ENCODE results near the gene PRSS57. TPM values are rescaled to one million over a fixed set of nuclear protein-coding genes. Genes with fewer than 3 reads are reported as not detected.

The PRSS57 gene
- total and polyA plus RNA-seq, 2 of the 8 experiments (the other 6 are each of a cell fraction or from before 2014, with no cell fraction given), result not detected

- no peak for DNase-seq (ENCODE audit: low read depth in 1 of 2, low spot score in 2 of 2)
- Histone ChIP-seq H3K23ac (ENCODE audit: insufficient read length) (no peak overlapping the region), H2AFZ (ENCODE audit: low read length) (no peak overlapping the region), H4K20me1 (replicated peaks in 1 of 2; ENCODE audit: control insufficient read depth in 1 of 2, insufficient read depth in 2 of 2, low read length in 2 of 2) (peaks cover 21 to 27% of the 10 kb centered on the region in 2 experiments), H3K79me1 (ENCODE audit: low read depth, low read length) (peaks cover 6% of the 10 kb centered on the region; the same call in 1 of the 2 replicates), H3K4me3 (ENCODE audit: extremely low read depth in 1 of 4, insufficient read depth in 2 of 4, low read depth in 3 of 4, low read length in 4 of 4) (no peak overlapping the region), H2BK5ac (ENCODE audit: low read depth, low read length) (no peak overlapping the region), H3K27ac (ENCODE audit: low read depth, low read length) (no peak overlapping the region), H2BK20ac (ENCODE audit: low read length) (no peak overlapping the region), H4K5ac (ENCODE audit: insufficient read length, low read depth, low read length) (no peak overlapping the region), H3K9me3 (ENCODE audit: insufficient read depth in 2 of 2, low read depth in 1 of 2, low read length in 1 of 2) (no peaks in the 10 kb centered on the region), H2BK120ac (replicated peaks; ENCODE audit: low read depth, low read length) (no peak overlapping the region), H3K4me2 (ENCODE audit: insufficient read depth in 1 of 2, low read depth in 2 of 2, low read length in 2 of 2) (no peak overlapping the region), H3K4ac (replicated peaks; ENCODE audit: insufficient read length, low read depth, low read length) (no peak overlapping the region), H4K91ac (replicated peaks; ENCODE audit: insufficient read length, low read length) (no peak overlapping the region), H2AK5ac (ENCODE audit: low read depth, low read length) (no peak overlapping the region), H3K79me2 (ENCODE audit: control insufficient read depth in 1 of 2, insufficient read depth in 2 of 2, low read length in 2 of 2) (peaks cover 0 to 22% of the 10 kb centered on the region in 2 experiments; a peak in 3 of 4 replicates), H2BK15ac (ENCODE audit: low read length) (no peak overlapping the region), H4K8ac (ENCODE audit: extremely low read depth, insufficient read depth, low read length) (peak overlapping the region; percentile 25; the same call in 1 of the 2 replicates), H3K14ac (ENCODE audit: insufficient read length) (no peak overlapping the region), H3K23me2 (ENCODE audit: low read depth, low read length) (no peaks in the 10 kb centered on the region), H3K56ac (replicated peaks; ENCODE audit: insufficient read length, low read depth, low read length) (no peak overlapping the region), H3K9ac (replicated peaks in 1 of 4; ENCODE audit: extremely low read depth in 1 of 4, low read depth in 3 of 4, low read length in 3 of 4) (no peak overlapping the region), H2BK12ac (ENCODE audit: low read depth, low read length) (no peak overlapping the region), H3K18ac (ENCODE audit: extremely low read depth, low read length) (no peak overlapping the region), H3K4me1 (replicated peaks in 1 of 4; ENCODE audit: control insufficient read depth in 3 of 4, insufficient read depth in 4 of 4, low read length in 3 of 4) (no peaks in the 10 kb centered on the region), H3K36me3 (ENCODE audit: control insufficient read depth in 2 of 4, insufficient read depth in 4 of 4, low read length in 3 of 4) (peaks cover 2 to 70% (median 20%) of the 10 kb centered on the region in 4 experiments; a peak in 6 of 8 replicates), H3K27me3 (replicated peaks in 1 of 4; ENCODE audit: control insufficient read depth in 3 of 4, extremely low read depth in 1 of 4, insufficient read depth in 3 of 4, low read length in 3 of 4) (no peaks in the 10 kb centered on the region)
- WGBS, 2 experiments (ENCODE audit: extremely low coverage in 1 of 2, insufficient coverage in 1 of 2, insufficient read length in 1 of 2, insufficient replicate concordance in 2 of 2, low coverage in 1 of 2, low lambda C conversion rate in 2 of 2, missing lambda C conversion rate in 1 of 2), result 90% methylated on average over 18 of the region's 53 CpGs; no CpG with 5 or more reads in 1 of the 2 experiments
- ChIA-PET POLR2A (ENCODE audit: partially characterized antibody) (interaction anchor here (0.5 to 2.3 kb wide), 4 partner anchors 7 to 17 kb away, joined by 3 to 9 read pairs (median 3); partner anchors contain the start of gene RNF126), CTCF (ENCODE audit: partially characterized antibody) (interaction anchor here (1.8 kb wide), 1 partner anchor 14 kb away, joined by 4 read pairs; no protein-coding TSS in a partner anchor)
- TF ChIP-seq KDM1A (IDR thresholded peaks at IDR 0.05; ENCODE audit: borderline replicate concordance, low read length) (no peak), CEBPB (IDR thresholded peaks at IDR 0.05; ENCODE audit: low read depth, low read length) (no peak), EGR1 (IDR thresholded peaks at IDR 0.05; ENCODE audit: borderline replicate concordance, low read depth, low read length) (no peak), HDAC2 (IDR thresholded peaks at IDR 0.05; ENCODE audit: borderline replicate concordance in 1 of 2, low read depth in 2 of 2, low read length in 2 of 2) (no peak), SP4 (IDR thresholded peaks at IDR 0.05; ENCODE audit: low read length) (no peak), E2F6 (IDR thresholded peaks at IDR 0.05) (no peak)
- no peak for FAIRE-seq
Measured at GRCh38 chr19:648904-649801, 46.1 kb downstream of the PRSS57 start.

All from H1 (cell line).